Ammon's horn (tissue), 1 donor: ENCODE results near the gene ARL9.

ENCODE experiments used
- DNase-seq: peaks from one replicate; pipeline ENCODE4 v3.0.0-alpha.2; 2016; ENCODE audit warnings: low spot score

ARL9 gene

GRCh38 chr4:56531823-56532222 lies 26.2 kb downstream of the ARL9 start:
- DNase-seq = no peak

GRCh38 chr4:56532239-56532638 lies 26.6 kb downstream of the ARL9 start:
- DNase-seq = no peak

GRCh38 chr4:56535915-56536314 lies 30.3 kb downstream of the ARL9 start:
- no peak for DNase-seq

- no peak for DNase-seq
Observed at GRCh38 chr4:56537147-56537546, 31.6 kb downstream of the ARL9 start.

GRCh38 chr4:56540826-56541225 lies 35.2 kb downstream of the ARL9 start:
- no peak for DNase-seq

- DNase-seq = peak; percentile 89
Observed at GRCh38 chr4:56544573-56545131, 39.1 kb downstream of the ARL9 start.

GRCh38 chr4:56550642-56551041 lies 45.1 kb downstream of the ARL9 start:
- no peak for DNase-seq

- no peak for DNase-seq
Observed at GRCh38 chr4:56551516-56551915, 45.9 kb downstream of the ARL9 start.

- no peak for DNase-seq
Observed at GRCh38 chr4:56552273-56552672, 46.7 kb downstream of the ARL9 start.

- no peak for DNase-seq
Observed at GRCh38 chr4:56570041-56570440, 64.5 kb downstream of the ARL9 start.
